GM13977 (cell line): Measurements from ENCODE around the gene ASB16.

Experiments used
- DNase-seq: peaks from one replicate; pipeline ENCODE4 v3.0.0; 2012; ENCODE audit warnings: low spot score
- in situ Hi-C: fragments of 300-500 bp; cut with MboI; formaldehyde crosslinking; loops from one replicate; pipeline ENCODE4 v1.12.0; 2022; ENCODE audit warnings: low sequenced_read_pairs, low pct_unique_long_range_greater_than_20kb, mixed read lengths, inconsistent platforms; ENCODE audit not compliant: unreplicated experiment
- TF ChIP-seq, protein P1 (sequence below): IDR thresholded peaks from 2 replicates; pipeline ENCODE4 v1.5.1; 2012; ENCODE audit warnings: mild to moderate bottlenecking, control low read depth; ENCODE audit not compliant: insufficient read depth; ENCODE audit errors: extremely low read depth, missing control alignments

ASB16 gene

DNA sequence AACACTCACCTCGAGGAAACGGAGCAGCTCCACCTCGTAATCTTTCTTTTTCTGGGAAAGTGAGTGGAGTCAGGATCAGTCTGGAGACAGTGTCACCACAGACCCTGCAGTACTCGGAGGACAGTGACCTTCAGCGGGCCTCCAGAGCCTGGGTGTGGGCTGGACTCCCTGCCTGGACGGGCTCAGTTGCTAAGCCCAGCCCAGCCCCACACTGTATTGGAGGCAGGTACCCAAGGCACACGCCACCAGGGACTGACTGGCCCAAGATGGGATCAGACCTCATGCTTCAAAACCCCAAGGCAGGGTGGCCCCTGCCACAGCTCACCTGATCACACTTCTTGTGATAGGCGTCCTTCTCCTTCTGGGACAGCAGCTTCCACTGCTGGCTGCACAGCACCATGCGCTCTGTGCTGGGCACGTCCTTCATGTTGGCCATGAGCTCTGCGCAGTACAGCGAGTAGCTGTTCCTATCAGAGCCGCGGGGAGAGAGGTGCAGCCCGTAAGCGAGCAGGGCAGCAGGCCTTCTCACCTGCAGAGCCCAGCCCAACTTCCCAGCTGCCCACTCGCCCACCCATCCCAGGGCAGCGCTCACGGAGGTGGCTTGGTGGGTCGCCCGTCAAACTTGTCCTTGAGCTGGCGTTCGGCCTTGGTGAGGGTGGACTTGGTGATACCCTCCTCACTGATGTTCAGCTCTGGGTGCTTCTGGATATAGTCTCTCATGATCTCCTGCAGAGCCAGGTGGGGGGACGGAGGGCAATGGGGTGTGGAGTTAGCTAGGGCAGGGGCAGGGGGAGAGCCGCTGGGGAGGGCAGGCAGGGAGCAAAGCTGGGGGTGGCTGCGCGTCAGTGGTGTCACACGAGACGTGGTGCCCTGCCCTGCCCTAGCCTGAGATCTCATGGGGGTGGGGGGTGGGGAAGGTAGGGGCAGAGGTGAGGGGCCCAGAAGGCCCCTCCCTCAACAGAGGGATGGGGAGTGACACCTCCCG is 41.1 kb downstream of the ASB16 start:
- TF ChIP-seq, protein P1, sequence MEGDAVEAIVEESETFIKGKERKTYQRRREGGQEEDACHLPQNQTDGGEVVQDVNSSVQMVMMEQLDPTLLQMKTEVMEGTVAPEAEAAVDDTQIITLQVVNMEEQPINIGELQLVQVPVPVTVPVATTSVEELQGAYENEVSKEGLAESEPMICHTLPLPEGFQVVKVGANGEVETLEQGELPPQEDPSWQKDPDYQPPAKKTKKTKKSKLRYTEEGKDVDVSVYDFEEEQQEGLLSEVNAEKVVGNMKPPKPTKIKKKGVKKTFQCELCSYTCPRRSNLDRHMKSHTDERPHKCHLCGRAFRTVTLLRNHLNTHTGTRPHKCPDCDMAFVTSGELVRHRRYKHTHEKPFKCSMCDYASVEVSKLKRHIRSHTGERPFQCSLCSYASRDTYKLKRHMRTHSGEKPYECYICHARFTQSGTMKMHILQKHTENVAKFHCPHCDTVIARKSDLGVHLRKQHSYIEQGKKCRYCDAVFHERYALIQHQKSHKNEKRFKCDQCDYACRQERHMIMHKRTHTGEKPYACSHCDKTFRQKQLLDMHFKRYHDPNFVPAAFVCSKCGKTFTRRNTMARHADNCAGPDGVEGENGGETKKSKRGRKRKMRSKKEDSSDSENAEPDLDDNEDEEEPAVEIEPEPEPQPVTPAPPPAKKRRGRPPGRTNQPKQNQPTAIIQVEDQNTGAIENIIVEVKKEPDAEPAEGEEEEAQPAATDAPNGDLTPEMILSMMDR: no peak
- no peak for DNase-seq
- in situ Hi-C loops: loop anchor here (25.0 kb wide), 1 partner anchor 301 kb away; the partner anchor contains the start of gene GPATCH8

- no peak for DNase-seq
- TF ChIP-seq, protein P1: no peak
- in situ Hi-C loops: loop anchor here (25.0 kb wide), 1 partner anchor 300 kb away; the partner anchor contains the start of gene GPATCH8
Measured at GRCh38 chr17:44212507-44213402, 42.3 kb downstream of the ASB16 start.

- TF ChIP-seq, protein P1: no peak
- in situ Hi-C loops: loop anchor here (25.0 kb wide), 1 partner anchor 299 kb away; the partner anchor contains the start of gene GPATCH8
- DNase-seq: no peak
Measured at GRCh38 chr17:44213403-44214229, 43.1 kb downstream of the ASB16 start.

- in situ Hi-C loops: loop anchor here (25.0 kb wide), 1 partner anchor 298 kb away; the partner anchor contains the start of gene GPATCH8
- TF ChIP-seq, protein P1: no peak
- DNase-seq: no peak
Measured at GRCh38 chr17:44214230-44214494, 43.7 kb downstream of the ASB16 start.

GRCh38 chr17:44214896-44215295 is 44.4 kb downstream of the ASB16 start:
- TF ChIP-seq, protein P1: no peak
- DNase-seq: no peak
- in situ Hi-C loops: loop anchor here (25.0 kb wide), 1 partner anchor 297 kb away; the partner anchor contains the start of gene GPATCH8
